Cardiac fibroblast (primary cell): ENCODE measurements around the gene HNRNPC.
"Not testable (repeated sequence)": the region's sequence is repeated elsewhere in the genome, so short reads cannot be mapped to it uniquely, and the experiment has no call there.

Experiments
- DNase-seq, 2 donors: peaks; one replicate each; pipeline versions ENCODE4 v3.0.0 to v3.0.0-alpha.2; 2010; ENCODE audit warnings: low read depth in 2 of 2
- H3K4me3 ChIP-seq, 2 donors: replicated peaks in 1 of 2; 1 replicate in 1 of 2; 2 replicates in 1 of 2; pipeline ENCODE4 v1.5.1; 2011; ENCODE audit warnings: low read depth in 2 of 2, low read length in 2 of 2, mild to moderate bottlenecking in 2 of 2, moderate library complexity in 1 of 2
- CTCF ChIP-seq: IDR thresholded peaks from one replicate; pipeline ENCODE4 v1.5.1; 2011; ENCODE audit warnings: low read depth, mild to moderate bottlenecking, low read length, inconsistent platforms

The HNRNPC gene

GRCh38 chr14:21233457-21234076 is 35.7 kb downstream of the HNRNPC start:
- DNase-seq, result peak; percentile 31 to 34
- H3K4me3 ChIP-seq, result no peak overlapping the region
- TF ChIP-seq CTCF, result peak; percentile 54

- TF ChIP-seq CTCF, result no peak
- no peak overlapping the region for H3K4me3 ChIP-seq
- no peak for DNase-seq
Observed at GRCh38 chr14:21231020-21231652, 38.1 kb downstream of the HNRNPC start.

GRCh38 chr14:21229821-21230220 is 39.4 kb downstream of the HNRNPC start:
- TF ChIP-seq CTCF, result no peak
- H3K4me3 ChIP-seq, result no peak overlapping the region
- DNase-seq, result no peak

- no peak overlapping the region for H3K4me3 ChIP-seq
- no peak for DNase-seq
- no peak for TF ChIP-seq CTCF
Observed at GRCh38 chr14:21227981-21228380, 41.3 kb downstream of the HNRNPC start.

GRCh38 chr14:21227150-21227549 is 42.1 kb downstream of the HNRNPC start:
- DNase-seq, result no peak
- TF ChIP-seq CTCF, result no peak
- H3K4me3 ChIP-seq, result no peak overlapping the region

- DNase-seq, result no peak
- H3K4me3 ChIP-seq, result no peak overlapping the region
- TF ChIP-seq CTCF, result no peak
Observed at GRCh38 chr14:21226467-21226866, 42.8 kb downstream of the HNRNPC start.

- not testable (repeated sequence) for DNase-seq, H3K4me3 ChIP-seq
Observed at GRCh38 chr14:21225164-21225563, 44.1 kb downstream of the HNRNPC start.
